Iris pigment epithelial cell (primary cell): Measurements from ENCODE around the gene ST8SIA3.
"Not testable (repeated sequence)": the region's sequence is repeated elsewhere in the genome, so short reads cannot be mapped to it uniquely, and the experiment has no call there.

Experiments
- DNase-seq: peaks from one replicate; pipeline ENCODE4 v3.0.0-alpha.2; 2011; ENCODE audit warnings: low read depth

The ST8SIA3 gene

GRCh38 chr18:57366528-57367081, 14.2 kb downstream of the ST8SIA3 start:
- no peak for DNase-seq

DNA sequence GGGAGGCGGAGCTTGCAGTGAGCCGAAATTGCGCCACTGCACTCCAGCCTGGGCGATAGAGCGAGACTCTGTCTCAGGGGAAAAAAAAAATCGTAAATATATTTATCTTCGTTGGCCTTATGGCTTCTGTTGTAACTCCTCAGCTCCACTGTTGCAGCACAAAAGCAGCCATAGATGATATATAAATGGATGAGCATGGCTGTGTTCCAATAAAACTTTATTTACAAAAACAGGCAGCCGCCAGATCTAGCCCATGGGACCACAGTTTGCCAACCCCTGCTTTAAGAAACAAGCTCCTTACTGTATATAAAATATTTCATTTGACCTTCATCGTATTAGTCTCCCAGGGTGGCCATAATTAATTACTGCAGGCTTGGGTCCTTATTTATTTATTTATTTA, 20.1 kb downstream of the ST8SIA3 start:
- no peak for DNase-seq

- no peak for DNase-seq
These were observed 20.7 kb downstream of the ST8SIA3 start for GRCh38 chr18:57373017-57373416.

DNA sequence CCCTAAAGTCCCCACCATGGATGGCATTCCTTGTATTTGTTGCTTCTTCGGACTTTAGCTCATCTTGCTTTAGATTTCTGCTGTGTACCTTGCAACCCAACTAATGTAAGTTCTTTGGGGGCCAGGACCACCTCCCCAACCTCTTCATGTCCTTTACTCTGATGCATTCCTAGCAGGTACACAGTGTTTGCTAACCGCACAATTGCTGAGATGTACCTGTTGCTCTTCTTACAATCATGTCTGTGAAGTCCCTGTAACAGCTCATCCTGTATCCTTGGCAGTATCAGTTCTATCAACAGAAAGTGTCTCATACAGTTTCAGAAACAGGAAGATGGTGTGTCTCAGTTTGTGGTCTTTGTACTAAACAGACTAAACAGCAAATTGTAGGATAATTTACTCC, 24.1 kb downstream of the ST8SIA3 start:
- DNase-seq: no peak

- no peak for DNase-seq
These were observed 36.9 kb downstream of the ST8SIA3 start for GRCh38 chr18:57389271-57389670.

DNA sequence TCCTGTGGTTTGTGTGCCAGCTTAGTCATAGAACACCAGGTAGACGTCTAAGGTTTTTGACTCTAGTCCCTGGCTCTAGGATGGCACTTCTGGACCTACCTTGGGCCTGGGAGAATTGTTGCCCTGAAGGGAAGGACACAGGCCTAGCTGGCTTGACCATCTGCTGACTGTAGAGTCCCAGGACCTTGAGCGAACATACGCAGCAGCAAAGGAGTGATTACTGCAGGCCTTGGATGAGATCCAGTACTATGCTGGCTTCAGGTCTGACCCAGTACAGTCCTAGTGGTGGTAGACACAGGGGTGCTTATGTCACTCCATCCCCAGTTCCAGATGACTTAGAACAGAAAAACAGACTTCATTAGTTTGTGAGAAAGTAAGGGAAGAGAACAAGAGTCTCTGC, 37.7 kb downstream of the ST8SIA3 start:
- DNase-seq: no peak

- not testable (repeated sequence) for DNase-seq
These were observed 42.4 kb downstream of the ST8SIA3 start for GRCh38 chr18:57394749-57395148.

DNA sequence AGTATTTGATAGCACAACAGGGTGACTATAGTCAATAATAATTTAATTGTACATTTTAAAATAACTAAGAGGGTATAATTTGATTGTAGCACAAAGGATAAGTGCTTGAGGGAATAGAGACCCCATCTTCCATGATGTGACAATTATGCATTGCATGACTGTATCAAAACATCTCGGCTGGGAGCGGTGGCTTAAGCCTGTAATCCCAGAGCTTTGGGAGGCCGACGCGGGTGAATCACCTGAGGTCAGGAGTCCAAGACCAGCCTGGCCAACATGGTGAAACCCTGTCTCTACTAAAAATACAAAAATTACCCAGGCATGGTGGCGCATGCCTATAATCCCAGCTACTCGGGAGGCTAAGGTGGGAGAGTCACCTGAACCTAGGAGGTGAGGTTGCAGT, 44.5 kb downstream of the ST8SIA3 start:
- not testable (repeated sequence) for DNase-seq

- peak; percentile 48 for DNase-seq
These were observed 45.2 kb downstream of the ST8SIA3 start for GRCh38 chr18:57397440-57398132.

- DNase-seq: no peak
These were observed 52.0 kb downstream of the ST8SIA3 start for GRCh38 chr18:57404345-57404744.

GRCh38 chr18:57409650-57410049, 57.3 kb downstream of the ST8SIA3 start:
- DNase-seq: no peak

- no peak for DNase-seq
These were observed 58.4 kb downstream of the ST8SIA3 start for GRCh38 chr18:57410749-57411148.

DNA sequence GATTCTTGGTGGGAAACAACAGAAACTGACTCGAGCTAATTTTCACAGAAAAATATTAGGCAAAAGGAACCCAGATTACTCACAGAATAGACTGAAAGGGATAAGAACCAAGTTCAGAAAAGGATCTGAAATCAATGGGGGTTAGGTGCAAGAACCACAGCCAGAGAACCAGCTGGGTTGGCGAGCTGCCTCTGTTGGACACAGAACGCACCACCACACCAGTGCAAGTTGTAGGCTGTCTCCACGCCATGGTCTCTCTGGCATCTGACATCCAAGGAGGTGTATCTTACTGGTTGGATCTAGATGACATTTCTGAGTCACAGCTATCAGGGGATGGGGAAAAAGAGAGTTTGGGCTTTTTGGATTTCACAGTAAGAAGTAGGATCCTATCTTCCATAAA, 64.2 kb downstream of the ST8SIA3 start:
- DNase-seq: no peak
